DOHH2 (cell line): ENCODE results near the gene ZNF335.

Experiments
- H3F3A ChIP-seq: fragments of 200-600 bp; sonication (generic), shearing (Covaris generic); 2 replicates; pipeline ENCODE4 v1.6.0; 2016; ENCODE audit warnings: antibody characterized with exemption, mild to moderate bottlenecking; ENCODE audit not compliant: control insufficient read depth, insufficient read depth
- H3K27ac ChIP-seq: fragments of 200-600 bp; sonication (generic); 2 replicates; pipeline ENCODE4 v1.5.1; 2014; ENCODE audit warnings: low read depth, mild to moderate bottlenecking, low read length, moderate library complexity
- H3K27me3 ChIP-seq: fragments of 200-600 bp; sonication (generic); 2 replicates; pipeline ENCODE4 v1.6.1; 2014; ENCODE audit warnings: mild to moderate bottlenecking, low read length, mixed read lengths; ENCODE audit not compliant: control insufficient read depth
- H3K36me3 ChIP-seq: fragments of 200-600 bp; sonication (generic); 2 replicates; pipeline ENCODE4 v1.6.1; 2014; ENCODE audit warnings: mild to moderate bottlenecking, low read length, moderate library complexity, mixed read lengths; ENCODE audit not compliant: control insufficient read depth
- H3K4me1 ChIP-seq: fragments of 200-600 bp; sonication (generic); 2 replicates; pipeline ENCODE4 v1.6.1; 2014; ENCODE audit warnings: mild to moderate bottlenecking, low read length, mixed read lengths; ENCODE audit not compliant: control insufficient read depth
- H3K4me2 ChIP-seq: fragments of 200-600 bp; sonication (generic); 2 replicates; pipeline ENCODE4 v1.6.0; 2014; ENCODE audit warnings: mild to moderate bottlenecking, low read length, moderate library complexity
- H3K4me3 ChIP-seq: fragments of 200-600 bp; sonication (generic); 2 replicates; pipeline ENCODE4 v1.5.1; 2014; ENCODE audit warnings: mild to moderate bottlenecking, low read length, mixed read lengths
- H3K79me2 ChIP-seq: fragments of 200-600 bp; sonication (generic); 2 replicates; pipeline ENCODE4 v1.6.1; 2014; ENCODE audit warnings: mild to moderate bottlenecking, low read length, mixed read lengths; ENCODE audit not compliant: control insufficient read depth
- H3K9me2 ChIP-seq: fragments of 200-600 bp; sonication (generic); replicated peaks from 2 replicates; pipeline ENCODE4 v1.6.1; 2014; ENCODE audit warnings: mild to moderate bottlenecking, low read length, mixed read lengths; ENCODE audit not compliant: control insufficient read depth
- H3K9me3 ChIP-seq: fragments of 200-600 bp; sonication (generic); 2 replicates; pipeline ENCODE4 v1.6.1; 2014; ENCODE audit warnings: antibody characterized with exemption, low read length, mixed read lengths; ENCODE audit not compliant: control insufficient read depth, insufficient read depth
- H4K20me1 ChIP-seq: fragments of 200-600 bp; sonication (generic); 2 replicates; pipeline ENCODE4 v1.6.0; 2014; ENCODE audit warnings: low read depth, mild to moderate bottlenecking, antibody characterized with exemption, low read length, moderate library complexity; ENCODE audit not compliant: control insufficient read depth, insufficient read depth
- EZH2phosphoT487 ChIP-seq: fragments of 200-600 bp; sonication (generic); IDR thresholded peaks from 2 replicates; pipeline ENCODE4 v1.6.1; 2017; ENCODE audit warnings: borderline replicate concordance, mild to moderate bottlenecking, antibody characterized with exemption, low read length, moderate library complexity, mixed read lengths
- TF ChIP-seq, protein P1 (sequence below): fragments of 200-600 bp; sonication (generic); IDR thresholded peaks from one replicate; pipeline ENCODE4 v1.5.1; 2014; ENCODE audit warnings: antibody characterized with exemption, mild to moderate bottlenecking, low read depth, low read length; ENCODE audit not compliant: poor library complexity, severe bottlenecking

ZNF335 gene

DNA sequence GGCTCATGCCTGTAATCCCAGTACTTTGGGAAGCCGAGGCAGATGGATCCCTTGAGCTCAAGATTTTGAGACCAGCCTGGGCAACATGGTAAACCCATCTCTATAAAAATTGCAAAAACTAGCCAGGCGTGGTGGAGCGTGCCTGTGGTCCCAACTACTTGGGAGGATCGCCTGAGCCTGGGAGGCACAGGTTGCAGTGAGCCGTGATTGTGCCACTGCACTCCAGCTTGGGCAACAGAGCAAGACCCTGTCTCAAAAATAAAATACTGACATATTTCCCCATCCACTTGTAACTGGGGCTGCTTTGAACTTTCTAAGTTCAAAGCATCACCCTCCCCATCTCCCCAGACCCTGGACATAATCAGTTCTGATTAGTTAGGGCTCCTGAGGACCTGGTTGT, 29.5 kb upstream of the ZNF335 start:
- Histone ChIP-seq H3K9me3 (no peaks in the 10 kb centered on the region), H4K20me1 (no peaks in the 10 kb centered on the region), H3K79me2 (no peaks in the 10 kb centered on the region), H3K36me3 (no peaks in the 10 kb centered on the region), H3K27me3 (peaks cover 61% of the 10 kb centered on the region), H3K4me2 (no peak overlapping the region), H3K4me1 (peaks cover 18% of the 10 kb centered on the region), H3F3A (no peaks in the 10 kb centered on the region), H3K9me2 (no peaks in the 10 kb centered on the region), H3K4me3 (no peak overlapping the region), H3K27ac (no peak overlapping the region)
- no peak for TF ChIP-seq EZH2phosphoT487
- TF ChIP-seq, protein P1, sequence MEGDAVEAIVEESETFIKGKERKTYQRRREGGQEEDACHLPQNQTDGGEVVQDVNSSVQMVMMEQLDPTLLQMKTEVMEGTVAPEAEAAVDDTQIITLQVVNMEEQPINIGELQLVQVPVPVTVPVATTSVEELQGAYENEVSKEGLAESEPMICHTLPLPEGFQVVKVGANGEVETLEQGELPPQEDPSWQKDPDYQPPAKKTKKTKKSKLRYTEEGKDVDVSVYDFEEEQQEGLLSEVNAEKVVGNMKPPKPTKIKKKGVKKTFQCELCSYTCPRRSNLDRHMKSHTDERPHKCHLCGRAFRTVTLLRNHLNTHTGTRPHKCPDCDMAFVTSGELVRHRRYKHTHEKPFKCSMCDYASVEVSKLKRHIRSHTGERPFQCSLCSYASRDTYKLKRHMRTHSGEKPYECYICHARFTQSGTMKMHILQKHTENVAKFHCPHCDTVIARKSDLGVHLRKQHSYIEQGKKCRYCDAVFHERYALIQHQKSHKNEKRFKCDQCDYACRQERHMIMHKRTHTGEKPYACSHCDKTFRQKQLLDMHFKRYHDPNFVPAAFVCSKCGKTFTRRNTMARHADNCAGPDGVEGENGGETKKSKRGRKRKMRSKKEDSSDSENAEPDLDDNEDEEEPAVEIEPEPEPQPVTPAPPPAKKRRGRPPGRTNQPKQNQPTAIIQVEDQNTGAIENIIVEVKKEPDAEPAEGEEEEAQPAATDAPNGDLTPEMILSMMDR: no peak

DNA sequence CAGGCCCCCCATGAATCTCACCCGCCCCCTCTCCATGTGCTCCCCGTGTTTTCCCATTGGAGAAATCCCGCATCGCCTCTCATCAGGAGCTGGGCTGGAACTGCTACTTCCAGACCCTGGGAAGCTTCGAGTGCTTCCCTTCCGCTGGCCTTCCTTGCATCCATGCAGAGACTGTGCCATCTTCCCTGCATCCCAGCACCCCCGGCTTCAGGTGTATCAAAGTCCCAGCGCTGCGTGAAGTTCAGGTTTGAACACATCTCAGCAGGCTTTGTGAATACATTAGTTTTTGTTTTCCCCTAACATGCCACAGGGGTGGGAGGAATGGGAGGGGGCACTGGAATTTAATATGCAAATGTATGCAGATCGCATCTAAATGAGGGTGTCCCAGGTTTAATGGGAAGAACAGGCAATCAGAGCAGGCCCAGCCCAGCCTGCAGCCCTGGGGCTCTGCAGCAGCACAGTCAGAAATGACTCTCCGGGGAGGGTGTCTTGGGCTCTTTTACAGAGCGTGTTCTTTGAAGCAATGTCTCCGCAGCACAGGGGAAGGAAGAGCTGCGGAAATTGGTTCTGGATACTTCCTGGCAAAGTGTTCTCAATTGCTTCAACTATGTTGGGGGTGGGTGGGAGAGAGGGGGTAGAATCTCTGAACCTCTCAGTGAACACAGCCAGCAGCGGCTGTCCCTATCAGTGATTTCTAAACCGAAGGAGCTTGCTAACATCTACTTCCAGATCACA, 28.4 kb upstream of the ZNF335 start:
- Histone ChIP-seq H3K27me3 (peaks cover 50% of the 10 kb centered on the region), H3K79me2 (no peaks in the 10 kb centered on the region), H3K9me2 (no peaks in the 10 kb centered on the region), H3K4me3 (no peak overlapping the region), H4K20me1 (no peaks in the 10 kb centered on the region), H3K4me2 (no peak overlapping the region), H3F3A (no peaks in the 10 kb centered on the region), H3K36me3 (no peaks in the 10 kb centered on the region), H3K9me3 (no peaks in the 10 kb centered on the region), H3K4me1 (peaks cover 15% of the 10 kb centered on the region), H3K27ac (no peak overlapping the region)
- TF ChIP-seq, protein P1: no peak
- TF ChIP-seq EZH2phosphoT487: no peak

DNA sequence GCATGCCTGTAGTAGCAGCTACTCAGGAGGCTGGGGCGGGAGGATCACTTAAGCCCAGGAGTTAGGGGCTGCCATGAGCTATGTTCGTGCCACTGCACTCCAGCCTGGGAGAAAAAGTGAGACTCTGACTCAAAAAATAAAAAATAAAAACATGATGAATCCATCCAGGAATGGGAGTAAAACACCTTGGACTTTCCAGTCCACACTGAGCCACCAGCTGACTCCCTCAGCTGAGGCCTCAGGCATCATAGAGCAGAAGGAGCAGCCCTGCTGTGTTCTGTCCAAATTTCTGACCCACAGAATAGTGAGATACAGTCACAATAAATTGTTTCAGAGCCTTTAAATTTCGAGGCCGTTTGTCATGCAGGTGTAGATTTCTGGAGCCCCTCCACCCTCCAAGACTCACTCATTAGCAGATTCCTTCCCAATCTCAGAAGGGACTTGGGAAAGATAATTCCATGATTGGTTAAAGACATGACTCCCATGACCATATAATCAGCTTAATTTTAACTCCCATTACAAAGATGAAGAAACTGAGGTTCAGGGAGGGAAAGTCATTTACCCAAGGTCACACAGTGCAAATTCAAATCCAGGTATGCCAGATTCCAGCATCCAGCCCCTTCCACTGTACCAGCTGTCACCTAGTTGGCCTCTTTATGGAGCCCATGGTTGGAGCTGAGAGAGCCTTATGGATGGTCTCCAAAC, 27.7 kb upstream of the ZNF335 start:
- Histone ChIP-seq H3K36me3 (no peaks in the 10 kb centered on the region), H3K4me2 (no peak overlapping the region), H3K9me2 (no peaks in the 10 kb centered on the region), H3K4me3 (no peak overlapping the region), H3K4me1 (peaks cover 10% of the 10 kb centered on the region), H4K20me1 (no peaks in the 10 kb centered on the region), H3K27me3 (peaks cover 48% of the 10 kb centered on the region), H3K79me2 (no peaks in the 10 kb centered on the region), H3F3A (no peaks in the 10 kb centered on the region), H3K27ac (no peak overlapping the region), H3K9me3 (no peaks in the 10 kb centered on the region)
- TF ChIP-seq EZH2phosphoT487: no peak
- TF ChIP-seq, protein P1: no peak
